ENCODE results near the gene ADCY9. TPM values are rescaled to one million over a fixed set of nuclear protein-coding genes. Genes with fewer than 3 reads are reported as not detected.

Gene ADCY9
- total and polyA plus RNA-seq, 4 donors, result 12.7 to 37.6 (median 17.6) TPM

DNA sequence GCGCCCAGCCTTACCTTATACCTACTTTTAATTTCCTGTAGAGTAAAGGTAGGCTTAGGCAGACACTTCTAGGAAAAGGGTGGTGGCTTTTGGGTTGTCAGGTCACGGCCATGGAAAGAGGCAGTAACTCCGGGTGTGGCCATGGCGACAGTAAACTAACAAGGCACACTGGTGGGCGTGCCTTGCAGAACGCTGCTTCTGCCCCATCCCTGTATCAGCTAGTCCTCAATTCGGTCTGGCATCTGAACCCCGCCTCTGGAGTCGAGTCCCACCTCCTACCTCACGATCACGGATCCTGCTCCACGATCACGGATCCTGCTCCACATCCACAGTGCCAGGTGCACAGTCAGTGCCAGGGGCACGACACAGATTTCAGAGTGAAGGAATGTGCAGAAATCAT is 5.6 kb downstream of the ADCY9 start:
- peaks cover 0 to 53% (median 19%) of the 10 kb centered on the region in 5 donors for H3K4me1 ChIP-seq (ENCODE audit: control insufficient read depth in 5 of 5, insufficient read depth in 5 of 5, low read length in 5 of 5)
- no peaks in the 10 kb centered on the region for H3K9me3 ChIP-seq (ENCODE audit: control insufficient read depth in 4 of 4, insufficient read depth in 3 of 4, low read length in 3 of 4)
- H3K9ac ChIP-seq (ENCODE audit: insufficient read depth in 1 of 2, low read length in 2 of 2), result no peak overlapping the region
- TF ChIP-seq CTCF (IDR thresholded peaks at IDR 0.05; ENCODE audit: control extremely low read depth, extremely low read depth), result no peak
- peaks cover 0 to 3% (median 1%) of the 10 kb centered on the region in 4 donors for H3K36me3 ChIP-seq (ENCODE audit: control insufficient read depth in 4 of 4, insufficient read depth in 4 of 4, low read length in 4 of 4)
- H3K27me3 ChIP-seq (ENCODE audit: control insufficient read depth in 3 of 3, insufficient read depth in 3 of 3, low read length in 2 of 3), result no peaks in the 10 kb centered on the region
- peak overlapping the region in 1 of 2 donors; percentile 79 for H3K27ac ChIP-seq (ENCODE audit: low read depth in 1 of 2, low read length in 1 of 2)
- no peak overlapping the region for H3K4me3 ChIP-seq
- no peak for DNase-seq
- 59 to 82% methylated on average over 14 of the region's 14 CpGs for WGBS, 2 donors
- no peak for ATAC-seq (ENCODE audit: insufficient read depth, low FRiP score)

DNA sequence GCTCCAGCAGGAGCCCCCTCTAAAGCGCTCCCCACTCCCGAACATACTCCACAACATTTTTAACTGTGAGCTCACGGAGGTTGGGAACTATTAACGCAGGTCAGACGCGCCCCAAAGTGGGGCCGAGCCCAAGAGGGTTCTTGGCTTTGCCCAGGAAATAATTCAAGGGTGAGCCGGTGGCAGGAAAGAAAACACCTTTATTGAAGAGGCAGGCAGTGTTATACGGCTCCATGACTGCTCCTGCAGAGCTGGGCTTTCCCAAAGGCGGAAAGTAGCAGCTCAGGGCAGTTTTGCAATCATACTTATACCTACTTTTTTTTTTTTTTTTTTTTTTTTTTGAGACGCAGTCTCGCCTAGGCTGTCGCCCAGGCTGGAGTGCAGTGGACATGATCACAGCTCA is 6.2 kb downstream of the ADCY9 start:
- H3K9me3 ChIP-seq (ENCODE audit: control insufficient read depth in 4 of 4, insufficient read depth in 3 of 4, low read length in 3 of 4), result no peaks in the 10 kb centered on the region
- TF ChIP-seq CTCF (IDR thresholded peaks at IDR 0.05; ENCODE audit: control extremely low read depth, extremely low read depth), result no peak
- H3K4me3 ChIP-seq, result no peak overlapping the region
- no peak for DNase-seq
- ATAC-seq (ENCODE audit: insufficient read depth, low FRiP score), result peak; percentile 23
- H3K27me3 ChIP-seq (ENCODE audit: control insufficient read depth in 3 of 3, insufficient read depth in 3 of 3, low read length in 2 of 3), result no peaks in the 10 kb centered on the region
- no peak overlapping the region for H3K9ac ChIP-seq (ENCODE audit: insufficient read depth in 1 of 2, low read length in 2 of 2)
- H3K36me3 ChIP-seq (ENCODE audit: control insufficient read depth in 4 of 4, insufficient read depth in 4 of 4, low read length in 4 of 4), result peaks cover 0 to 3% (median 1%) of the 10 kb centered on the region in 4 donors
- 74 to 79% methylated on average over 13 of the region's 13 CpGs for WGBS, 2 donors
- peak overlapping the region in 1 of 2 donors; percentile 79 for H3K27ac ChIP-seq (ENCODE audit: low read depth in 1 of 2, low read length in 1 of 2)
- peaks cover 0 to 50% (median 18%) of the 10 kb centered on the region in 5 donors for H3K4me1 ChIP-seq (ENCODE audit: control insufficient read depth in 5 of 5, insufficient read depth in 5 of 5, low read length in 5 of 5)

- Histone ChIP-seq H3K27ac (ENCODE audit: low read depth in 1 of 2, low read length in 1 of 2) (peak overlapping the region in 1 of 2 donors; percentile 79), H3K9me3 (ENCODE audit: control insufficient read depth in 4 of 4, insufficient read depth in 3 of 4, low read length in 3 of 4) (no peaks in the 10 kb centered on the region), H3K4me1 (ENCODE audit: control insufficient read depth in 5 of 5, insufficient read depth in 5 of 5, low read length in 5 of 5) (peaks cover 0 to 42% (median 12%) of the 10 kb centered on the region in 5 donors), H3K4me3 (no peak overlapping the region), H3K36me3 (ENCODE audit: control insufficient read depth in 4 of 4, insufficient read depth in 4 of 4, low read length in 4 of 4) (peaks cover 0 to 3% (median under 1%) of the 10 kb centered on the region in 4 donors), H3K9ac (ENCODE audit: insufficient read depth in 1 of 2, low read length in 2 of 2) (peak overlapping the region in 1 of 2 donors; percentile 38), H3K27me3 (ENCODE audit: control insufficient read depth in 3 of 3, insufficient read depth in 3 of 3, low read length in 2 of 3) (no peaks in the 10 kb centered on the region)
- no peak for TF ChIP-seq CTCF (IDR thresholded peaks at IDR 0.05; ENCODE audit: control extremely low read depth, extremely low read depth)
- 48 to 70% methylated on average over 11 of the region's 11 CpGs for WGBS, 2 donors
- ATAC-seq (ENCODE audit: insufficient read depth, low FRiP score), result no peak
- DNase-seq, result no peak
Measured at GRCh38 chr16:4109250-4109736, 6.9 kb downstream of the ADCY9 start.

GRCh38 chr16:4106516-4106915 is 9.7 kb downstream of the ADCY9 start:
- no peak for ATAC-seq (ENCODE audit: insufficient read depth, low FRiP score)
- no peaks in the 10 kb centered on the region for H3K9me3 ChIP-seq (ENCODE audit: control insufficient read depth in 4 of 4, insufficient read depth in 3 of 4, low read length in 3 of 4)
- peaks cover 0 to 27% (median 2%) of the 10 kb centered on the region in 5 donors for H3K4me1 ChIP-seq (ENCODE audit: control insufficient read depth in 5 of 5, insufficient read depth in 5 of 5, low read length in 5 of 5)
- H3K36me3 ChIP-seq (ENCODE audit: control insufficient read depth in 4 of 4, insufficient read depth in 4 of 4, low read length in 4 of 4), result peaks cover 0 to 4% (median 1%) of the 10 kb centered on the region in 4 donors
- H3K27ac ChIP-seq (ENCODE audit: low read depth in 1 of 2, low read length in 1 of 2), result no peak overlapping the region
- WGBS, 2 donors, result 93 to 95% methylated on average over 4 of the region's 4 CpGs
- H3K9ac ChIP-seq (ENCODE audit: insufficient read depth in 1 of 2, low read length in 2 of 2), result no peak overlapping the region
- H3K27me3 ChIP-seq (ENCODE audit: control insufficient read depth in 3 of 3, insufficient read depth in 3 of 3, low read length in 2 of 3), result no peaks in the 10 kb centered on the region
- H3K4me3 ChIP-seq, result no peak overlapping the region
- TF ChIP-seq CTCF (IDR thresholded peaks at IDR 0.05; ENCODE audit: control extremely low read depth, extremely low read depth), result no peak
- DNase-seq, result no peak
